HepG2 (cell line): ENCODE measurements around the gene ITK. TPM values are rescaled to one million over a fixed set of nuclear protein-coding genes. Genes with fewer than 3 reads are reported as not detected.

Experiments used
- ATAC-seq: fragments of 200-7000 bp; cut with Tn5 transposase; 3 replicates; pipeline ENCODE4 v1.9.1; 2020; ENCODE audit warnings: mild to moderate bottlenecking, moderate library complexity
- BruUV-seq: library from RNA; stranded (reverse); fragments of 400-500 nt; replicated peaks from 2 replicates; lab custom pipeline; 2021; lab: Mats Ljungman, UMichigan
- CTCF ChIA-PET: fragments of 300-600 bp; formaldehyde crosslinking; extraction: SDS; loops from one replicate; lab custom pipeline; 2021; ENCODE audit warnings: low total read pairs, inconsistent platforms, low intra/inter-chr PET ratio; lab: Yijun Ruan, JAX
- POLR2A ChIA-PET: fragments of 350-600 bp; sonication (Branson Sonifier 250); formaldehyde crosslinking; loops from one replicate; lab custom pipeline; 2020; ENCODE audit warnings: antibody characterized with exemption, inconsistent platforms; lab: Yijun Ruan, JAX
- DNase-seq: peaks from one replicate; pipeline ENCODE4 v3.0.0-alpha.2; 2015; ENCODE audit warnings: low spot score
- FAIRE-seq: peaks from 3 replicates; lab custom pipeline; 2011; peaks lifted over from hg19 to GRCh38; lab: Jason Lieb, UNC
- H2AFZ ChIP-seq: one replicate; pipeline ENCODE4 v1.6.1; 2011; ENCODE audit warnings: low read length, inconsistent platforms
- H3K27ac ChIP-seq: fragments of 300-600 bp; 3 replicates; pipeline ENCODE4 v1.8.0; 2011; ENCODE audit warnings: mixed run types, mild to moderate bottlenecking, mixed read lengths, low read length, inconsistent platforms; ENCODE audit not compliant: insufficient read depth; ENCODE audit errors: extremely low read length
- H3K27me3 ChIP-seq, 2 experiments: fragments of 200-600 bp in 1 of 2; 2 replicates in 1 of 2; 3 replicates in 1 of 2; pipeline versions ENCODE4 v1.6.0 to v1.8.0; 2011; ENCODE audit warnings: low read length in 2 of 2, mild to moderate bottlenecking in 2 of 2, moderate library complexity in 2 of 2, inconsistent platforms in 1 of 2; ENCODE audit not compliant: insufficient read depth in 2 of 2, control insufficient read depth in 1 of 2
- H3K36me3 ChIP-seq, 2 experiments: fragments of 200-600 bp in 1 of 2; replicated peaks in 1 of 2; 2 replicates in 1 of 2; 3 replicates in 1 of 2; pipeline versions ENCODE4 v1.5.1 to v1.8.0; 2011; ENCODE audit warnings: low read length in 2 of 2, inconsistent platforms in 1 of 2; ENCODE audit not compliant: insufficient read depth in 2 of 2, control insufficient read depth in 1 of 2
- H3K4me1 ChIP-seq: 2 replicates; pipeline ENCODE4 v1.5.1; 2012; ENCODE audit warnings: low read length, inconsistent platforms; ENCODE audit not compliant: insufficient read depth
- H3K4me2 ChIP-seq: 2 replicates; pipeline ENCODE4 v1.6.0; 2011; ENCODE audit warnings: low read depth, low read length, inconsistent platforms
- H3K4me3 ChIP-seq, 3 experiments: fragments of 200-600 bp in 1 of 3; sonication (generic), shearing (Covaris generic) in 1 of 3; replicated peaks in 1 of 3; 2 replicates each; pipeline ENCODE4 v1.5.1; 2011 to 2016; ENCODE audit warnings: low read length in 3 of 3, inconsistent platforms in 2 of 3, low read depth in 2 of 3, mild to moderate bottlenecking in 2 of 3, control low read depth in 1 of 3, mixed read lengths in 1 of 3; ENCODE audit not compliant: insufficient read depth in 1 of 3
- H3K79me2 ChIP-seq: one replicate; pipeline ENCODE4 v1.6.1; 2011; ENCODE audit warnings: low read length, inconsistent platforms; ENCODE audit not compliant: insufficient read depth
- H3K9ac ChIP-seq: 2 replicates; pipeline ENCODE4 v1.6.0; 2011; ENCODE audit warnings: mild to moderate bottlenecking, low read depth, low read length, inconsistent platforms; ENCODE audit not compliant: insufficient read depth
- H3K9me3 ChIP-seq: 2 replicates; pipeline ENCODE4 v1.5.1; 2012; ENCODE audit warnings: mild to moderate bottlenecking, low read length
- H4K20me1 ChIP-seq: 2 replicates; pipeline ENCODE4 v1.6.0; 2011; ENCODE audit warnings: inconsistent platforms, mild to moderate bottlenecking, low read length, moderate library complexity; ENCODE audit not compliant: insufficient read depth
- FOXK1 ChIP-seq: sonication (generic); formaldehyde crosslinking; IDR thresholded peaks from 2 replicates; pipeline ENCODE4 v1.4.0; 2020; ENCODE audit warnings: low read depth, missing genetic modification reagents, borderline replicate concordance
- MTF2 ChIP-seq: sonication (generic); formaldehyde crosslinking; IDR thresholded peaks from 2 replicates; pipeline ENCODE4 v1.5.0; 2020; ENCODE audit warnings: missing genetic modification reagents, borderline replicate concordance
- SMARCE1 ChIP-seq: fragments of 450-650 bp; IDR thresholded peaks from 2 replicates; pipeline ENCODE4 v1.6.1; 2017; ENCODE audit warnings: borderline replicate concordance
- U2AF1 ChIP-seq: fragments of 200-400 bp; formaldehyde crosslinking; optimal IDR thresholded peaks from 2 replicates; pipeline ENCODE3; 2017; ENCODE audit warnings: mild to moderate bottlenecking, low read depth, low read length
- ZBTB21 ChIP-seq: sonication (generic); formaldehyde crosslinking; IDR thresholded peaks from 2 replicates; pipeline ENCODE4 v1.4.0; 2020; ENCODE audit warnings: missing genetic modification reagents
- ZNF431 ChIP-seq: sonication (generic); formaldehyde crosslinking; IDR thresholded peaks from 2 replicates; pipeline ENCODE4 v1.9.0; 2022; ENCODE audit warnings: missing genetic modification reagents, low read depth, mild to moderate bottlenecking, borderline replicate concordance
- ZNF678 ChIP-seq: sonication (generic); formaldehyde crosslinking; IDR thresholded peaks from 2 replicates; pipeline ENCODE4 v1.4.0; 2020; ENCODE audit warnings: mild to moderate bottlenecking, missing genetic modification reagents
- ZNF777 ChIP-seq: sonication (generic); formaldehyde crosslinking; IDR thresholded peaks from 2 replicates; pipeline ENCODE4 v1.4.0; 2020; ENCODE audit warnings: missing genetic modification reagents
- ZSCAN9 ChIP-seq: IDR thresholded peaks from 2 replicates; pipeline ENCODE4 v1.6.1; 2016; ENCODE audit warnings: borderline replicate concordance
- WGBS: methylation state at CpG from one replicate; pipeline ENCODE4 v1.1.6; 2017; ENCODE audit warnings: low lambda C conversion rate; 5-methylcytosine and 5-hydroxymethylcytosine counted together
- in situ Hi-C: cut with HindIII; loops from 2 replicates; pipeline ENCODE4 v1.10.0; 2017; ENCODE audit warnings: low pct_unique_long_range_greater_than_20kb; ENCODE audit not compliant: extremely low pct_ligation_motif_present
- intact Hi-C: fragments of 100-400 bp; cut with micrococcal nuclease; formaldehyde crosslinking; loops from one replicate; pipeline ENCODE4 v1.10.0; 2022; ENCODE audit not compliant: unreplicated experiment
- polyA plus RNA-seq, 8 experiments: library from polyadenylated mRNA; depleted of rRNA in 3 of 8; stranded (reverse) in 7 of 8; unstranded in 1 of 8; fragments of >200 nt; fragmentation: Illumina TruSeq in 4 of 8; extraction: Trizol in 4 of 8; gene quantifications; 2 replicates each; pipeline versions ENCODE4 v1.2.1 to v1.2.3, GENCODE V29; 2011 to 2016; ENCODE audit warnings: low read depth in 4 of 8, missing spikeins in 1 of 8, mixed read lengths in 1 of 8; ENCODE audit not compliant: insufficient read depth in 1 of 8
- total RNA-seq, 5 experiments: library from RNA; depleted of rRNA; stranded (reverse); fragments of >200 nt; fragmentation: Illumina TruSeq; extraction: Trizol; gene quantifications; 2 replicates each; pipeline ENCODE4 v1.2.3, GENCODE V29; 2016; ENCODE audit warnings: low read depth in 1 of 5
- TF ChIP-seq, protein P1 (sequence below): sonication (generic); formaldehyde crosslinking; IDR thresholded peaks from 2 replicates; pipeline ENCODE4 v1.8.0; 2022; ENCODE audit warnings: mild to moderate bottlenecking, missing genetic modification reagents, moderate library complexity
- TF ChIP-seq, protein P2 (sequence below): sonication (generic); formaldehyde crosslinking; IDR thresholded peaks from 2 replicates; pipeline ENCODE4 v1.8.1; 2023; ENCODE audit warnings: mild to moderate bottlenecking, missing genetic modification reagents
- TF ChIP-seq, protein P3 (sequence below): sonication (generic); formaldehyde crosslinking; IDR thresholded peaks from 2 replicates; pipeline ENCODE4 v1.4.0; 2020; ENCODE audit warnings: missing genetic modification reagents, borderline replicate concordance

The ITK gene
- total and polyA plus RNA-seq, 2 of the 13 experiments (the other 11 are each of a cell fraction or from before 2014, with no cell fraction given) = 0.01 TPM; not detected in 1

DNA sequence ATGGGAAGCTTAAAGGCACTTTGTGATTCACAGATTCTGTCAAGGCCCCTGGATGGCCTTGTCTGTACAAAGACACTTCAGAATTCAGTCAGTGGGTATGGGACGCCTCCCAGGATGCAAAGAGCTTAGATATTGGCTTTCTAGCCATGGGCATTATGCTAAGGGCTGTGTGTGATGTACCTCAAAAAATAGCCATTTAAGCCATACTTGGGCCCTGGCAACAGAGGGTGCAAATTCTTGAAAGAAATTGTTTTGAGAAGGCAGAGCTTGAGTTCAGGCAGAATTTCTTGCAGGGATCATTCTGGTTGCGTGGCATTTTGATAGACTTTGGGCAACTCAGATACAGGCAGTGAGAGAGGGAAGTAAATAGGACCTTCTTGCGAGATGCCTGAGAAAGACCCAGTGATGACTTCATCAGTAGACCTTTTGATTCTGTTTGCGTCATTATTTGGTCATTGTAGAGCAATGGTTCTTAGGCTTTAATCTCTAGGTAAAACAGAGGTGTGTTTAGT is 89.2 kb downstream of the ITK start:
- no peaks in the 10 kb centered on the region for H3K9me3 ChIP-seq
- H3K36me3 ChIP-seq = no peaks in the 10 kb centered on the region
- no TSS peak for BruUV-seq
- intact Hi-C loops (no loop called here), in situ Hi-C loops (no loop called here)
- H3K27me3 ChIP-seq = no peaks in the 10 kb centered on the region; a peak in 1 of 5 replicates
- no peak overlapping the region for H2AFZ ChIP-seq
- POLR2A ChIA-PET = no interaction called here
- no peak overlapping the region for H3K4me3 ChIP-seq
- TF ChIP-seq ZBTB21 (peak; percentile 65), ZNF678 (CRISPR knock-in tag) (no peak)
- no peak for FAIRE-seq
- no peak for ATAC-seq
- H3K4me2 ChIP-seq = no peak overlapping the region
- H3K4me1 ChIP-seq = peaks cover 49% of the 10 kb centered on the region
- H4K20me1 ChIP-seq = no peaks in the 10 kb centered on the region
- CTCF ChIA-PET = no interaction called here
- 93% methylated on average over 4 of the region's 4 CpGs for WGBS
- H3K9ac ChIP-seq = no peak overlapping the region
- DNase-seq = no peak
- H3K27ac ChIP-seq = no peak overlapping the region
- H3K79me2 ChIP-seq = peaks cover 13% of the 10 kb centered on the region

DNA sequence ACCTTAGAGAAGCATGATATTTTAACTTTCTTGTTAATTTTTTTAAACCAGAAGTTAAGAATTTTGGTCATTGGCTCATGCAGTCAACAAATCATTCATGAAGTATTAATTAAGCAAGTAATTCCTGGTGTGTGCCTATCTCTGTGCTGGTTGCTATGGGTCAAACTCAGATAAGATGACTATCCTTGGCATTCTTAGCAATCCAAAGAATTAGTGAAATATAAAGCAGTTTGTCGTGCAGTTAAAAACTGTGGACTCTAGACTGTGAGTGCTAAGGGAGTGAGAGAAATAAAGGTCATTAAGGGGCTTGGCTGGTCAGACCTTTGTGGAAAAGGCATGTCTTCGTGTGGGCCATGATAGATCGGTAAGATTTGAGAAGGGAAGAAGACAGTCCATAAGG is 90.1 kb downstream of the ITK start:
- Histone ChIP-seq H3K27me3 (no peaks in the 10 kb centered on the region), H3K9me3 (no peaks in the 10 kb centered on the region), H3K4me3 (no peak overlapping the region), H4K20me1 (no peaks in the 10 kb centered on the region), H3K79me2 (peaks cover 14% of the 10 kb centered on the region), H2AFZ (no peak overlapping the region), H3K4me2 (no peak overlapping the region), H3K27ac (no peak overlapping the region), H3K4me1 (peaks cover 40% of the 10 kb centered on the region), H3K9ac (no peak overlapping the region), H3K36me3 (no peaks in the 10 kb centered on the region)
- DNase-seq = no peak
- intact Hi-C loops = no loop called here
- CTCF ChIA-PET = no interaction called here
- BruUV-seq = no TSS peak
- in situ Hi-C loops = no loop called here
- FAIRE-seq = no peak
- ATAC-seq = no peak
- POLR2A ChIA-PET = no interaction called here
- 60% methylated on average over 3 of the region's 3 CpGs for WGBS
- TF ChIP-seq, protein P1, sequence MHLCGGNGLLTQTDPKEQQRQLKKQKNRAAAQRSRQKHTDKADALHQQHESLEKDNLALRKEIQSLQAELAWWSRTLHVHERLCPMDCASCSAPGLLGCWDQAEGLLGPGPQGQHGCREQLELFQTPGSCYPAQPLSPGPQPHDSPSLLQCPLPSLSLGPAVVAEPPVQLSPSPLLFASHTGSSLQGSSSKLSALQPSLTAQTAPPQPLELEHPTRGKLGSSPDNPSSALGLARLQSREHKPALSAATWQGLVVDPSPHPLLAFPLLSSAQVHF (CRISPR knock-in tag) = no peak
- TF ChIP-seq ZNF431 (CRISPR knock-in tag) (no peak), ZNF777 (CRISPR knock-in tag) (no peak), SMARCE1 (no peak), FOXK1 (CRISPR knock-in tag) (no peak), MTF2 (CRISPR knock-in tag) (no peak), ZSCAN9 (no peak), U2AF1 (no peak)
- TF ChIP-seq, protein P2, sequence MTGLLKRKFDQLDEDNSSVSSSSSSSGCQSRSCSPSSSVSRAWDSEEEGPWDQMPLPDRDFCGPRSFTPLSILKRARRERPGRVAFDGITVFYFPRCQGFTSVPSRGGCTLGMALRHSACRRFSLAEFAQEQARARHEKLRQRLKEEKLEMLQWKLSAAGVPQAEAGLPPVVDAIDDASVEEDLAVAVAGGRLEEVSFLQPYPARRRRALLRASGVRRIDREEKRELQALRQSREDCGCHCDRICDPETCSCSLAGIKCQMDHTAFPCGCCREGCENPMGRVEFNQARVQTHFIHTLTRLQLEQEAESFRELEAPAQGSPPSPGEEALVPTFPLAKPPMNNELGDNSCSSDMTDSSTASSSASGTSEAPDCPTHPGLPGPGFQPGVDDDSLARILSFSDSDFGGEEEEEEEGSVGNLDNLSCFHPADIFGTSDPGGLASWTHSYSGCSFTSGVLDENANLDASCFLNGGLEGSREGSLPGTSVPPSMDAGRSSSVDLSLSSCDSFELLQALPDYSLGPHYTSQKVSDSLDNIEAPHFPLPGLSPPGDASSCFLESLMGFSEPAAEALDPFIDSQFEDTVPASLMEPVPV (CRISPR knock-in tag) = no peak
- TF ChIP-seq, protein P3, sequence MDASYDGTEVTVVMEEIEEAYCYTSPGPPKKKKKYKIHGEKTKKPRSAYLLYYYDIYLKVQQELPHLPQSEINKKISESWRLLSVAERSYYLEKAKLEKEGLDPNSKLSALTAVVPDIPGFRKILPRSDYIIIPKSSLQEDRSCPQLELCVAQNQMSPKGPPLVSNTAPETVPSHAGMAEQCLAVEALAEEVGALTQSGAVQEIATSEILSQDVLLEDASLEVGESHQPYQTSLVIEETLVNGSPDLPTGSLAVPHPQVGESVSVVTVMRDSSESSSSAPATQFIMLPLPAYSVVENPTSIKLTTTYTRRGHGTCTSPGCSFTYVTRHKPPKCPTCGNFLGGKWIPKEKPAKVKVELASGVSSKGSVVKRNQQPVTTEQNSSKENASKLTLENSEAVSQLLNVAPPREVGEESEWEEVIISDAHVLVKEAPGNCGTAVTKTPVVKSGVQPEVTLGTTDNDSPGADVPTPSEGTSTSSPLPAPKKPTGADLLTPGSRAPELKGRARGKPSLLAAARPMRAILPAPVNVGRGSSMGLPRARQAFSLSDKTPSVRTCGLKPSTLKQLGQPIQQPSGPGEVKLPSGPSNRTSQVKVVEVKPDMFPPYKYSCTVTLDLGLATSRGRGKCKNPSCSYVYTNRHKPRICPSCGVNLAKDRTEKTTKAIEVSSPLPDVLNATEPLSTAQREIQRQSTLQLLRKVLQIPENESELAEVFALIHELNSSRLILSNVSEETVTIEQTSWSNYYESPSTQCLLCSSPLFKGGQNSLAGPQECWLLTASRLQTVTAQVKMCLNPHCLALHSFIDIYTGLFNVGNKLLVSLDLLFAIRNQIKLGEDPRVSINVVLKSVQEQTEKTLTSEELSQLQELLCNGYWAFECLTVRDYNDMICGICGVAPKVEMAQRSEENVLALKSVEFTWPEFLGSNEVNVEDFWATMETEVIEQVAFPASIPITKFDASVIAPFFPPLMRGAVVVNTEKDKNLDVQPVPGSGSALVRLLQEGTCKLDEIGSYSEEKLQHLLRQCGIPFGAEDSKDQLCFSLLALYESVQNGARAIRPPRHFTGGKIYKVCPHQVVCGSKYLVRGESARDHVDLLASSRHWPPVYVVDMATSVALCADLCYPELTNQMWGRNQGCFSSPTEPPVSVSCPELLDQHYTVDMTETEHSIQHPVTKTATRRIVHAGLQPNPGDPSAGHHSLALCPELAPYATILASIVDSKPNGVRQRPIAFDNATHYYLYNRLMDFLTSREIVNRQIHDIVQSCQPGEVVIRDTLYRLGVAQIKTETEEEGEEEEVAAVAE = no peak
